ENCODE results near the gene CDK5RAP2. TPM values are rescaled to one million over a fixed set of nuclear protein-coding genes. Genes with fewer than 3 reads are reported as not detected.
A peak's percentile ranks its signal among the peaks of the same experiment; 100 is the strongest.

CDK5RAP2 gene
- total RNA-seq, 2 donors from 2014 or later: 31.9 to 45.8 TPM

DNA sequence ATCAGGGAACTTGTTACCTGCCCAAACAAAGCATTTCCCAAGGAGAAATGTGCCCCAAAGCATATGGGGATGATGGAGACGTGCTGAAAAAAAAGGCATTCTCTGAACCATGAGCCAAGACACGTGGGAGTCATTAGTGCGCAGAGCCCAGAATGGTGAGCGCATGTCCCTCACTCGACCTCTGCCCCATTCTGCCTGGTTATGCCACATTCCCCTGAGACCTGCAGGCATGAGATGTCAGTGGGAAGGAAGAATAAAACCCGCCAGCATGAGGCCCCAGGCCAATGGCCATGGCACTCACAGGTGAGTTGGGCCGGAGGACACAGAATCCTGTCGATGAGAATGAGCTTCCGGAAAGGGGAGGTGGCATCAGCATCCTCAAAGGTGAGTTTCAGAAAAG lies 228.9 kb downstream of the CDK5RAP2 start:
- no peaks in the 10 kb centered on the region for H3K4me1 ChIP-seq
- H3K9ac ChIP-seq (ENCODE audit: low read depth in 2 of 2, low read length in 2 of 2): no peak overlapping the region
- no peaks in the 10 kb centered on the region for H3K36me3 ChIP-seq
- no peaks in the 10 kb centered on the region for H3K27me3 ChIP-seq
- H3K9me3 ChIP-seq: no peaks in the 10 kb centered on the region
- H3K27ac ChIP-seq: no peak overlapping the region
- H3K4me3 ChIP-seq: no peak overlapping the region
- TF ChIP-seq, protein P1, sequence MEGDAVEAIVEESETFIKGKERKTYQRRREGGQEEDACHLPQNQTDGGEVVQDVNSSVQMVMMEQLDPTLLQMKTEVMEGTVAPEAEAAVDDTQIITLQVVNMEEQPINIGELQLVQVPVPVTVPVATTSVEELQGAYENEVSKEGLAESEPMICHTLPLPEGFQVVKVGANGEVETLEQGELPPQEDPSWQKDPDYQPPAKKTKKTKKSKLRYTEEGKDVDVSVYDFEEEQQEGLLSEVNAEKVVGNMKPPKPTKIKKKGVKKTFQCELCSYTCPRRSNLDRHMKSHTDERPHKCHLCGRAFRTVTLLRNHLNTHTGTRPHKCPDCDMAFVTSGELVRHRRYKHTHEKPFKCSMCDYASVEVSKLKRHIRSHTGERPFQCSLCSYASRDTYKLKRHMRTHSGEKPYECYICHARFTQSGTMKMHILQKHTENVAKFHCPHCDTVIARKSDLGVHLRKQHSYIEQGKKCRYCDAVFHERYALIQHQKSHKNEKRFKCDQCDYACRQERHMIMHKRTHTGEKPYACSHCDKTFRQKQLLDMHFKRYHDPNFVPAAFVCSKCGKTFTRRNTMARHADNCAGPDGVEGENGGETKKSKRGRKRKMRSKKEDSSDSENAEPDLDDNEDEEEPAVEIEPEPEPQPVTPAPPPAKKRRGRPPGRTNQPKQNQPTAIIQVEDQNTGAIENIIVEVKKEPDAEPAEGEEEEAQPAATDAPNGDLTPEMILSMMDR (IDR thresholded peaks at IDR 0.05): no peak
- no peak for DNase-seq
- intact Hi-C loops (cut with DNase I): no loop called here

DNA sequence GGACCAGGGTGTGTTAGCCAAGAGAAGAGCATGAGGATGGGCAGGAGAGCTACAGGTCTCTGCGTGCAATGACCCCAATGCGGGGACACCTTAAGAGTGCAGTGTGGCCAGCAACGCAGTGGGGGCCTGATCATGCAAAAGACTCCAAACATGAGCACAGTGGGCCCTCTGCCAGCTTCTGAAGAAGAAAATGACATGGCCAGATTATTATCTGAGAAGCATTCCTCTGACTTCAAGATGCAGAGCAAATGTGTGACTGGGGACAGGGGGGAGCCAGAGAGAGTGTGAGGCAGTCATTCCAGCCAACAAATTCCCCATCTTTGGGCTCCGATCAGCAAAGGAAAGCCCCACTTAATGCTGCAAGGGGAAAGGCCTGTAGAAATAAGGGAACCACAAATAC lies 229.4 kb downstream of the CDK5RAP2 start:
- H3K27me3 ChIP-seq: no peaks in the 10 kb centered on the region
- no peaks in the 10 kb centered on the region for H3K9me3 ChIP-seq
- no peak overlapping the region for H3K27ac ChIP-seq
- TF ChIP-seq, protein P1 (IDR thresholded peaks at IDR 0.05): no peak
- intact Hi-C loops (cut with DNase I): no loop called here
- no peak overlapping the region for H3K9ac ChIP-seq (ENCODE audit: low read depth in 2 of 2, low read length in 2 of 2)
- no peak for DNase-seq
- no peaks in the 10 kb centered on the region for H3K36me3 ChIP-seq
- H3K4me3 ChIP-seq: no peak overlapping the region
- no peaks in the 10 kb centered on the region for H3K4me1 ChIP-seq

DNA sequence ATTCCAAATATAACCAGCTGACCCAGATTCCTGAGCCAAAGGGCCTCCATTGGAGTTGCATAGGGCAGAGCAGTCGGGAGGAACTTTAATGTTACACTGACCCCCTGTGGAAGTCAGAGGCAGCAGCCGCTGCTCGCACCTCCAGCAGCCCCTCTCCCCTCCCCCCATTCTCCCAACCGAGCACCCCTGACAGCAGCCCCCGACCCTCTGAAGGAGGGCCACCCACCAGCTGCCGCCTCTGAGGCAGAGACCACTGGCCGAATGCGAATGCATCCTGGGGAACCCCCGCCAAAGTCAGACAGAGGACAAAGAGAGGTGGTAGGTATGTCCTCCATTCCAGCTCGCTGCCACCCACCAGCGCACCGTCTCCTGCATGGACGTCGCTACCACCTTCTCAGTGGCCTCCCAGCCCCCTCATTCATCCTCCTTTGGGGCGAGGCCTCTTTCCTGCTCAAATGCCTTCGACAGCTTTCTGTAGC lies 231.0 kb downstream of the CDK5RAP2 start:
- DNase-seq: no peak
- H3K27ac ChIP-seq: no peak overlapping the region

DNA sequence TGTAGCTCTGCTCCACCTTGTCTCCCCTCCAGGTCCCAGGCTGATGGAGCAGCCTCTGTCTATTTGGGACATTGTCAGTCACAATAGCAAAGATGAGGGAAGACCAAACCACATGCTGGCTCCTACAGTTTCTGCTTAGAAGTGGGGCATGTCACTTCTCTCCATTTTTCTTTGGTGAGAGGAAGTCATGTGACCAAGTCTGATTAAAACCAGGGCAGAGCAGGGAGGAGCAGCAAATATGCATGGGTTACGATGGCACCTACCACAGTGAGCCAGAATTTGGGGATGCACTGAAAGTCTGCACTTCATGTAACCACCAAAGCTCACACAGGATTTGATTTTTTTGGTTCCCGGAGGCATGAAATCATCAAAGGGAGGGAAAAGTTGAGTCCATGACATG lies 234.6 kb downstream of the CDK5RAP2 start:
- Histone ChIP-seq H3K4me1 (no peaks in the 10 kb centered on the region), H3K9ac (ENCODE audit: low read depth in 2 of 2, low read length in 2 of 2) (no peak overlapping the region), H3K36me3 (no peaks in the 10 kb centered on the region), H3K9me3 (no peaks in the 10 kb centered on the region), H3K27ac (no peak overlapping the region), H3K4me3 (no peak overlapping the region), H3K27me3 (no peaks in the 10 kb centered on the region)
- intact Hi-C loops (cut with DNase I): loop anchor here (5.0 kb wide), 1 partner anchor 383 kb away; no protein-coding TSS in a partner anchor
- TF ChIP-seq, protein P1 (IDR thresholded peaks at IDR 0.05): no peak
- no peak for DNase-seq

More for the DNA sequence above, 231.0 kb downstream of the CDK5RAP2 start:
- H3K36me3 ChIP-seq: no peaks in the 10 kb centered on the region
- H3K4me3 ChIP-seq: no peak overlapping the region
- TF ChIP-seq, protein P1 (IDR thresholded peaks at IDR 0.05): peak; percentile 25
- no peaks in the 10 kb centered on the region for H3K9me3 ChIP-seq
- H3K4me1 ChIP-seq: no peaks in the 10 kb centered on the region
- H3K9ac ChIP-seq (ENCODE audit: low read depth in 2 of 2, low read length in 2 of 2): no peak overlapping the region
- intact Hi-C loops (cut with DNase I): loop anchor here (5.0 kb wide), 1 partner anchor 387 kb away; no protein-coding TSS in a partner anchor
- H3K27me3 ChIP-seq: no peaks in the 10 kb centered on the region

DNA sequence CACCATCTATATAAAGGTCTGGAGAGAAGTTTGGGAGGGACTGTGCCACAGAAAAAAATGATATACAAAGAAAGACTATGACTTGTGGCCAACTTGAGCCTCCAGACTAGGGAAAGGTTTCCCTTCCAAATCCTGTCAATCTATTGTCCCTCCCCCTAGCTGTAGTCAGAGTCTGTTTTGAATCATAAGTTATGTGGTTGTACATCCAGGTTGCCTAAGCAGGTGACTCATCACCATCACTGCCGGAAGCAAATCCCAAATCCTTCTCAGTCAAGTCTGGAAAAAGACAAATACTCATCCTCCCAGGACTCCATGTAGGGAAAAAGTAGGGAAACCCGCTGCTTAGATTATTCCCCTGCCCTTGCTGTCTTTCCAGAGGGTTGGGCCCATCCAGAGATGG lies 235.7 kb downstream of the CDK5RAP2 start:
- no peak overlapping the region for H3K9ac ChIP-seq (ENCODE audit: low read depth in 2 of 2, low read length in 2 of 2)
- no peaks in the 10 kb centered on the region for H3K4me1 ChIP-seq
- no peak overlapping the region for H3K27ac ChIP-seq
- TF ChIP-seq, protein P1 (IDR thresholded peaks at IDR 0.05): no peak
- H3K27me3 ChIP-seq: no peaks in the 10 kb centered on the region
- no peak overlapping the region for H3K4me3 ChIP-seq
- no peaks in the 10 kb centered on the region for H3K9me3 ChIP-seq
- no peak for DNase-seq
- no peaks in the 10 kb centered on the region for H3K36me3 ChIP-seq
- intact Hi-C loops (cut with DNase I): no loop called here
